ENCODE results near the gene PRICKLE4.
"Not testable (repeated sequence)": the region's sequence is repeated elsewhere in the genome, so short reads cannot be mapped to it uniquely, and the experiment has no call there.

PRICKLE4 gene

DNA sequence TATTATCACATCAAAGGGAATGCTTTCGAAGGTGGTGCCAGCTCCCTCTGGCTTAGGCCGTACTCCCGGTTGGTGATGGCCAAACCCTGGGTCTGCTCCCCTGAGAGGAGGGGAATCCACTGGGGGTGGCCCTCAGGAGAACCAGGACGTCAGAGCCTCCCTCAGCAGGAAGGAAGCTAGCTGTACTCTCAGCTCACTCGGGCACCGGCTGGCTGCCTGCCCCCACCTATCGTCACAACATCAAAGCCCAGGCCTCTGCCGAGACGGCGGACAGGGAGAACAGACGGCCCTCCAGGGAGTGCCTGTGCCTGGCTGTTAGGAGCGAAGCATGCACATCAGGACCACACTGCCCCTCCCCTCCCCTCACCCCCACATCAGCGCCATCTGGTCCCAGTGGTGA is 24.2 kb upstream of the PRICKLE4 start:
- H3K9me3 ChIP-seq (ENCODE audit: low read length), result no peaks in the 10 kb centered on the region
- H3K27me3 ChIP-seq (ENCODE audit: insufficient read depth, low read length), result peaks cover 18% of the 10 kb centered on the region
- H3K4me1 ChIP-seq (ENCODE audit: insufficient read depth, low read length), result no peaks in the 10 kb centered on the region
- no peaks in the 10 kb centered on the region for H3K36me3 ChIP-seq (ENCODE audit: insufficient read depth, low read length)
- H3K4me3 ChIP-seq (ENCODE audit: low read length), result no peak overlapping the region
- no peak overlapping the region for H2AFZ ChIP-seq (ENCODE audit: low read depth, low read length)

DNA sequence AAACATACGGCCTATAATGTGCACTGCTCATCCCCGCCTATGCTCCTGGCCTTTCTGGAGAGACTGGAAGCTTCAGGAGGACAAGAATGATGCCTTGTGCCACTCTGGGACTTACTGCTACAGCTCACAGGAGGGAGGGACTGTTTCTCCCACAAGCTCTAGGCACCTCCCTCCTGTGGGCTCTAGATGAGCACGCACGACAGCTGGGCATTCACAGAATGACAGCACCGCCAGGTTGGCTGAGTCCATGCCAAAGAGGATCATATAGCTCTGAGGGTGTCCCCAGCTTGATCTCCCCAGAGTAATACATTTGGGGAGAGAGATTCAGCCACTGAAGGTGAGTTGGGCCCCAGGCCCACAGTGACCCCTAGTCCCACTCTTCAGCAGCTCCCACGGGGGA is 23.3 kb upstream of the PRICKLE4 start:
- no peaks in the 10 kb centered on the region for H3K36me3 ChIP-seq (ENCODE audit: insufficient read depth, low read length)
- no peaks in the 10 kb centered on the region for H3K9me3 ChIP-seq (ENCODE audit: low read length)
- peaks cover 18% of the 10 kb centered on the region for H3K27me3 ChIP-seq (ENCODE audit: insufficient read depth, low read length)
- no peak overlapping the region for H3K4me3 ChIP-seq (ENCODE audit: low read length)
- H3K4me1 ChIP-seq (ENCODE audit: insufficient read depth, low read length), result no peaks in the 10 kb centered on the region
- no peak overlapping the region for H2AFZ ChIP-seq (ENCODE audit: low read depth, low read length)

DNA sequence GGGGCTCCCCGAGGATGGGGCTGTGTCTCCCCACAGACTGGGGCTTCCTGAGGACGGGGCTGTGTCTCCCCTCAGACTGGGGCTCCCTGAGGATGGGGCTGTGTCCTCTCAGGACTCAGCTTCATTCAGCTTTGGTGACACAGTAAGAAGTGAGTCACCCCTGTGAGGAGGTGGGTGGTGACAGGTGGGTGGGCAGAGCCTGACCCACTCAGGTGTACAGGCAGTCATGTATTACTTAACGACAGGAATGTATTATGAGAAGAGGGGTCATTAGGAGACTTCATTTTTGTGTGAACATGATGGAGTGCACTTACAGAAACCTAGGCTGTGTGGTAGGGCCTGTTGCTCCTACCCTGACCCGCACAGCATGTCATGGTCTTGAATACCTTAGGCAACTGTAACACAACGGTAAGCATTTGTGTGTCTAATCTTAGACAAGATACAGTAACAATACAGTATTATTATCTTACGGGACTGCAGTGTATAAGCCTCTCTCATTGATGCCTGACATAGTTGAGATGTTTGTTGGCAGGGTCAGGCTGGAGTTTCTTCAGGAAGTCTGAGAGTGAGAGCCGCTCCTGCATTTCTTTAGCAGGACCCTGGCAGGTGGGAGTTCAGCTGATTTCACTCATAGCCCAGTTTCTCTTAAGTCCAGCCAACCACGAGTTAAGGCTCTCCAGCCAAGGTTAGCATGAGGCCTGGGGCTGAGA is 22.5 kb upstream of the PRICKLE4 start:
- H3K27me3 ChIP-seq (ENCODE audit: insufficient read depth, low read length), result peaks cover 17% of the 10 kb centered on the region
- H3K4me1 ChIP-seq (ENCODE audit: insufficient read depth, low read length), result no peaks in the 10 kb centered on the region
- H2AFZ ChIP-seq (ENCODE audit: low read depth, low read length), result no peak overlapping the region
- no peaks in the 10 kb centered on the region for H3K9me3 ChIP-seq (ENCODE audit: low read length)
- H3K4me3 ChIP-seq (ENCODE audit: low read length), result no peak overlapping the region
- no peaks in the 10 kb centered on the region for H3K36me3 ChIP-seq (ENCODE audit: insufficient read depth, low read length)

DNA sequence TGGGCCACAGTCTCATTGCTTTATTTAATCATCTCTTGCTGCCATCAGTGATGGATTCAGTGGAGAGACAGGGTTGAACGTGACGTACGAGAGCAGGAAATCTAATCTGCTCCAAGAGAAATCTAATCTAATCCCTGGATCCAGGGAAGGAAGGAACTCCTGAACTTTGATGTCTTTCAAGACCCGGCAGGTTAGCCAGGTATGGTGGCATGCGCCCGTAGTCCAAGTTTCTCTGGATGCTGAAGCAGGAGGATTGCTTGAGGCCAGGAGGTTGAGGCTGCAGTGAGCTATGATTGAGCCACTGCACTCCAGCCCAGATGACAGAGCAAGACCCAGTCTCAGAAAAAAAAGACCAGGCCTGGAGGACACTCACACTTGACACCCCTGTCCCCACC is 21.9 kb upstream of the PRICKLE4 start:
- Histone ChIP-seq H3K4me1 (ENCODE audit: insufficient read depth, low read length) (no peaks in the 10 kb centered on the region), H3K27me3 (ENCODE audit: insufficient read depth, low read length) (peaks cover 16% of the 10 kb centered on the region), H3K9me3 (ENCODE audit: low read length) (no peaks in the 10 kb centered on the region), H3K36me3 (ENCODE audit: insufficient read depth, low read length) (no peaks in the 10 kb centered on the region), H2AFZ (ENCODE audit: low read depth, low read length) (no peak overlapping the region), H3K4me3 (ENCODE audit: low read length) (no peak overlapping the region)

- Histone ChIP-seq H2AFZ (ENCODE audit: low read depth, low read length) (no peak overlapping the region), H3K9me3 (ENCODE audit: low read length) (no peaks in the 10 kb centered on the region), H3K27me3 (ENCODE audit: insufficient read depth, low read length) (peaks cover 16% of the 10 kb centered on the region), H3K36me3 (ENCODE audit: insufficient read depth, low read length) (no peaks in the 10 kb centered on the region), H3K4me3 (ENCODE audit: low read length) (no peak overlapping the region), H3K4me1 (ENCODE audit: insufficient read depth, low read length) (no peaks in the 10 kb centered on the region)
Measured at GRCh38 chr6:41759106-41759904, 21.3 kb upstream of the PRICKLE4 start.

- Histone ChIP-seq H3K4me1 (ENCODE audit: insufficient read depth, low read length) (no peaks in the 10 kb centered on the region), H3K27me3 (ENCODE audit: insufficient read depth, low read length) (peaks cover 16% of the 10 kb centered on the region), H3K9me3 (ENCODE audit: low read length) (no peaks in the 10 kb centered on the region), H3K36me3 (ENCODE audit: insufficient read depth, low read length) (no peaks in the 10 kb centered on the region), H3K4me3 (ENCODE audit: low read length) (no peak overlapping the region), H2AFZ (ENCODE audit: low read depth, low read length) (no peak overlapping the region)
Measured at GRCh38 chr6:41759905-41760579, 20.5 kb upstream of the PRICKLE4 start.

GRCh38 chr6:41763470-41763869 is 17.1 kb upstream of the PRICKLE4 start:
- H3K9me3 ChIP-seq (ENCODE audit: low read length), result no peaks in the 10 kb centered on the region
- H3K36me3 ChIP-seq (ENCODE audit: insufficient read depth, low read length), result no peaks in the 10 kb centered on the region
- H3K27me3 ChIP-seq (ENCODE audit: insufficient read depth, low read length), result peaks cover 6% of the 10 kb centered on the region
- peaks cover 4% of the 10 kb centered on the region for H3K4me1 ChIP-seq (ENCODE audit: insufficient read depth, low read length)
- no peak overlapping the region for H2AFZ ChIP-seq (ENCODE audit: low read depth, low read length)
- H3K4me3 ChIP-seq (ENCODE audit: low read length), result no peak overlapping the region

GRCh38 chr6:41766043-41766664 is 14.4 kb upstream of the PRICKLE4 start:
- H3K27me3 ChIP-seq (ENCODE audit: insufficient read depth, low read length); H2AFZ ChIP-seq (ENCODE audit: low read depth, low read length); H3K36me3 ChIP-seq (ENCODE audit: insufficient read depth, low read length); H3K9me3 ChIP-seq (ENCODE audit: low read length); H3K4me1 ChIP-seq (ENCODE audit: insufficient read depth, low read length); H3K4me3 ChIP-seq (ENCODE audit: low read length): not testable (repeated sequence)

GRCh38 chr6:41767112-41767833 is 13.3 kb upstream of the PRICKLE4 start:
- H3K4me1 ChIP-seq (ENCODE audit: insufficient read depth, low read length), result peaks cover 9% of the 10 kb centered on the region
- no peaks in the 10 kb centered on the region for H3K9me3 ChIP-seq (ENCODE audit: low read length)
- H3K36me3 ChIP-seq (ENCODE audit: insufficient read depth, low read length), result peaks cover 11% of the 10 kb centered on the region
- H3K4me3 ChIP-seq (ENCODE audit: low read length), result no peak overlapping the region
- no peak overlapping the region for H2AFZ ChIP-seq (ENCODE audit: low read depth, low read length)
- H3K27me3 ChIP-seq (ENCODE audit: insufficient read depth, low read length), result no peaks in the 10 kb centered on the region

- H2AFZ ChIP-seq (ENCODE audit: low read depth, low read length), result no peak overlapping the region
- H3K4me1 ChIP-seq (ENCODE audit: insufficient read depth, low read length), result peaks cover 9% of the 10 kb centered on the region
- no peaks in the 10 kb centered on the region for H3K9me3 ChIP-seq (ENCODE audit: low read length)
- peaks cover 14% of the 10 kb centered on the region for H3K36me3 ChIP-seq (ENCODE audit: insufficient read depth, low read length)
- H3K4me3 ChIP-seq (ENCODE audit: low read length), result no peak overlapping the region
- H3K27me3 ChIP-seq (ENCODE audit: insufficient read depth, low read length), result no peaks in the 10 kb centered on the region
Measured at GRCh38 chr6:41768545-41769308, 11.9 kb upstream of the PRICKLE4 start.

DNA sequence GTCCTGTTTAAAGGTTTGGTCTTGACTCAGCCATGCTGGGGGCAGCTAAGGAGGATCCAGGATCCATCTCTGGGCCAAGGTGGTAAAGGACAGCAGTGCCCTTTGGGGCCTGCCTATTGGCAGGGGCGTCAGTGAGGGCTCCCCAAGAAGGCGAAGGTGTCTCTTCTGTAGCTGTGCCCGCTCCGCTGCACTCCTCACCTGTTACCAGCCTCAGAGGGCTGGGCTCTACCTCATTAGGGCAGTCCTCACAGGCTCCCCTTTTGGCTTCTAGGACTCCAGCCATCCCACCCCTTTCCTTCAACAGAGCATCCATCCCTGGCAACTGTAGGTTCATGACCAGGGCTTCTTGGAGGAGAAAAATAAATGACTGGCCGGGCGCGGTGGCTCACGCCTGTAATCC is 11.2 kb upstream of the PRICKLE4 start:
- no peaks in the 10 kb centered on the region for H3K9me3 ChIP-seq (ENCODE audit: low read length)
- no peak overlapping the region for H2AFZ ChIP-seq (ENCODE audit: low read depth, low read length)
- H3K36me3 ChIP-seq (ENCODE audit: insufficient read depth, low read length), result peaks cover 14% of the 10 kb centered on the region
- H3K4me1 ChIP-seq (ENCODE audit: insufficient read depth, low read length), result peaks cover 9% of the 10 kb centered on the region
- H3K27me3 ChIP-seq (ENCODE audit: insufficient read depth, low read length), result no peaks in the 10 kb centered on the region
- H3K4me3 ChIP-seq (ENCODE audit: low read length), result no peak overlapping the region
